HG03196 (cell line): ENCODE measurements around the gene KLF9.

Experiments used
- ATAC-seq: cut with Tn5 transposase; IDR thresholded peaks from one replicate; pipeline ENCODE4 v1.9.1; 2021; ENCODE audit not compliant: unreplicated experiment

Gene KLF9

GRCh38 chr9:70367305-70367930 lies 47.0 kb downstream of the KLF9 start:
- ATAC-seq: no peak

- no peak for ATAC-seq
Measured at GRCh38 chr9:70363760-70364159, 50.7 kb downstream of the KLF9 start.

GRCh38 chr9:70362952-70363351 lies 51.5 kb downstream of the KLF9 start:
- no peak for ATAC-seq

GRCh38 chr9:70355801-70356200 lies 58.7 kb downstream of the KLF9 start:
- ATAC-seq: no peak

- ATAC-seq: no peak
Measured at GRCh38 chr9:70352802-70353201, 61.7 kb downstream of the KLF9 start.

- ATAC-seq: no peak
Measured at GRCh38 chr9:70352356-70352755, 62.1 kb downstream of the KLF9 start.

GRCh38 chr9:70347046-70347445 lies 67.4 kb downstream of the KLF9 start:
- ATAC-seq: no peak

- ATAC-seq: no peak
Measured at GRCh38 chr9:70340572-70340971, 73.9 kb downstream of the KLF9 start.
